GM23248 (cell line): ENCODE results near the gene CAMK2N1. TPM values are rescaled to one million over a fixed set of nuclear protein-coding genes. Genes with fewer than 3 reads are reported as not detected.
A peak's percentile ranks its signal among the peaks of the same experiment; 100 is the strongest.

Source experiments
- DNase-seq: peaks from one replicate; pipeline ENCODE4 v3.0.0-alpha.2; 2015
- H2AFZ ChIP-seq: fragments of 200-600 bp; sonication (generic); 2 replicates; pipeline ENCODE4 v1.6.1; 2016; ENCODE audit warnings: antibody characterized with exemption
- H3F3A ChIP-seq: fragments of 200-600 bp; sonication (generic); 2 replicates; pipeline ENCODE4 v1.6.1; 2016; ENCODE audit warnings: mild to moderate bottlenecking, antibody characterized with exemption, mixed run types; ENCODE audit not compliant: insufficient read depth
- H3K27ac ChIP-seq: fragments of 200-600 bp; sonication (generic); 2 replicates; pipeline ENCODE4 v1.5.1; 2016; ENCODE audit warnings: mild to moderate bottlenecking
- H3K27me3 ChIP-seq: fragments of 200-600 bp; sonication (generic); replicated peaks from 2 replicates; pipeline ENCODE4 v1.6.1; 2016; ENCODE audit warnings: mild to moderate bottlenecking; ENCODE audit not compliant: insufficient read depth
- H3K36me3 ChIP-seq: fragments of 200-600 bp; sonication (generic); 2 replicates; pipeline ENCODE4 v1.6.1; 2016; ENCODE audit warnings: low read depth, mild to moderate bottlenecking
- H3K4me1 ChIP-seq: fragments of 200-600 bp; sonication (generic); 2 replicates; pipeline ENCODE4 v1.6.1; 2016; ENCODE audit warnings: mild to moderate bottlenecking; ENCODE audit not compliant: insufficient read depth
- H3K4me2 ChIP-seq: fragments of 200-600 bp; sonication (generic); one replicate; pipeline ENCODE4 v1.6.1; 2016; ENCODE audit warnings: mild to moderate bottlenecking; ENCODE audit not compliant: unreplicated experiment
- H3K4me3 ChIP-seq: fragments of 200-600 bp; sonication (generic); 2 replicates; pipeline ENCODE4 v1.5.1; 2016; ENCODE audit warnings: mild to moderate bottlenecking
- H3K79me2 ChIP-seq: fragments of 200-600 bp; sonication (generic); 2 replicates; pipeline ENCODE4 v1.6.1; 2016; ENCODE audit warnings: mild to moderate bottlenecking; ENCODE audit not compliant: insufficient read depth
- H3K9ac ChIP-seq: fragments of 200-600 bp; sonication (generic); 2 replicates; pipeline ENCODE4 v1.6.1; 2016; ENCODE audit warnings: mild to moderate bottlenecking
- H3K9me2 ChIP-seq: fragments of 200-600 bp; sonication (generic); 2 replicates; pipeline ENCODE4 v1.6.1; 2016; ENCODE audit warnings: mixed run types, mild to moderate bottlenecking, moderate library complexity; ENCODE audit not compliant: insufficient read depth
- H3K9me3 ChIP-seq: fragments of 200-600 bp; sonication (generic); one replicate; pipeline ENCODE4 v1.6.1; 2017; ENCODE audit warnings: low read depth
- H4K20me1 ChIP-seq: fragments of 200-600 bp; sonication (generic); 2 replicates; pipeline ENCODE4 v1.6.0; 2016; ENCODE audit not compliant: insufficient read depth
- EZH2 ChIP-seq: fragments of 200-600 bp; sonication (generic); IDR thresholded peaks from 2 replicates; pipeline ENCODE4 v1.6.1; 2018; ENCODE audit warnings: antibody characterized with exemption, mild to moderate bottlenecking; ENCODE audit not compliant: insufficient read depth, poor library complexity, severe bottlenecking
- EZH2phosphoT487 ChIP-seq: fragments of 200-600 bp; sonication (generic); IDR thresholded peaks from 2 replicates; pipeline ENCODE4 v1.6.1; 2018; ENCODE audit warnings: antibody characterized with exemption, moderate library complexity, mild to moderate bottlenecking, low read depth; ENCODE audit not compliant: insufficient read depth
- WGBS, 2 experiments: methylation state at CpG; one replicate each; pipeline ENCODE4 v1.1.6; 2015 to 2017; ENCODE audit warnings: low lambda C conversion rate in 2 of 2, low coverage in 1 of 2; ENCODE audit errors: missing lambda C conversion rate in 2 of 2; 5-methylcytosine and 5-hydroxymethylcytosine counted together
- in situ Hi-C: fragments of 300-500 bp; cut with MboI; formaldehyde crosslinking; loops from 2 replicates; pipeline ENCODE4 v1.15.0; 2020
- polyA plus RNA-seq: library from polyadenylated mRNA; unstranded; fragments of >200 nt; fragmentation: Nextera tagmentation; extraction: Ambion mirVana; gene quantifications from 2 replicates; pipeline ENCODE4 v1.2.1, GENCODE V29; 2016
- total RNA-seq: library from RNA; depleted of rRNA; stranded (reverse); fragments of >200 nt; shearing (Covaris generic); gene quantifications from 2 replicates; pipeline ENCODE4 v1.2.3, GENCODE V29; 2014

Gene CAMK2N1
- total and polyA plus RNA-seq, 2 experiments from 2014 or later = 28.6 to 37.6 TPM

DNA sequence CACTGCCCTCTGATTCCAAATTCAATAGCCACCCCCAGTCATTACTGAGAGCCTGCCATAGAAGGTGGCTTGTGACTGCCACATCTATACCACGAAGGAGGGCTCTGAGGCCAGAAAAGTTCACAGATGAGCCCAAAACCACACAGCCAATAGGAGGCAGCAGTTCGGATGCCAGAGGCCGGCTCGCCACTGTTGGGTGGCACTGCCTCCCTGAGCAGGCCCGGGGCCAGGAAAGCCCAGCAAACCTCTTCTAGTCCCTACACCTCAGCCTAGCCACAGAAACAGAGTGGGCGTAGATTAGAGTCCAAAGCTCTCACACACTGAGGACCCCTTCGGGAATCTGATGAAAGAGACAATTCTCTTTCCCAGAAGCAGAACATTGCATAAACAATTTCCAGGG is 5.9 kb upstream of the CAMK2N1 start:
- peaks cover 27% of the 10 kb centered on the region for H3K4me1 ChIP-seq
- no peaks in the 10 kb centered on the region for H3K27me3 ChIP-seq
- H3F3A ChIP-seq = peaks cover 43% of the 10 kb centered on the region
- H3K36me3 ChIP-seq = no peaks in the 10 kb centered on the region
- in situ Hi-C loops = loop anchor here (5.0 kb wide), 2 partner anchors 115 to 280 kb away; no protein-coding TSS in a partner anchor
- no peaks in the 10 kb centered on the region for H3K9me2 ChIP-seq
- no peak for TF ChIP-seq EZH2
- no peak for TF ChIP-seq EZH2phosphoT487
- no peak overlapping the region for H3K4me2 ChIP-seq
- H2AFZ ChIP-seq = no peak overlapping the region
- no peak overlapping the region for H3K27ac ChIP-seq
- H4K20me1 ChIP-seq = no peaks in the 10 kb centered on the region
- 89 to 90% methylated on average over 7 of the region's 7 CpGs for WGBS, 2 experiments
- H3K9me3 ChIP-seq = no peaks in the 10 kb centered on the region
- DNase-seq = no peak
- no peak overlapping the region for H3K9ac ChIP-seq
- H3K4me3 ChIP-seq = no peak overlapping the region
- no peaks in the 10 kb centered on the region for H3K79me2 ChIP-seq

- no peak for DNase-seq
- H3K4me1 ChIP-seq = peaks cover 21% of the 10 kb centered on the region
- no peaks in the 10 kb centered on the region for H3K36me3 ChIP-seq
- no peak overlapping the region for H3K27ac ChIP-seq
- no peaks in the 10 kb centered on the region for H3K9me3 ChIP-seq
- H3K79me2 ChIP-seq = no peaks in the 10 kb centered on the region
- 92 to 96% methylated on average over 6 of the region's 6 CpGs for WGBS, 2 experiments
- no peak overlapping the region for H3K4me3 ChIP-seq
- in situ Hi-C loops = loop anchor here (5.0 kb wide), 2 partner anchors 114 to 279 kb away; no protein-coding TSS in a partner anchor
- no peaks in the 10 kb centered on the region for H3K9me2 ChIP-seq
- no peak overlapping the region for H3K4me2 ChIP-seq
- no peak overlapping the region for H2AFZ ChIP-seq
- H3F3A ChIP-seq = peaks cover 36% of the 10 kb centered on the region
- no peak for TF ChIP-seq EZH2phosphoT487
- no peaks in the 10 kb centered on the region for H3K27me3 ChIP-seq
- no peak overlapping the region for H3K9ac ChIP-seq
- H4K20me1 ChIP-seq = no peaks in the 10 kb centered on the region
Measured at GRCh38 chr1:20491178-20491577, 5.2 kb upstream of the CAMK2N1 start.

GRCh38 chr1:20487236-20487590 is 1.2 kb upstream of the CAMK2N1 start:
- TF ChIP-seq EZH2 = no peak
- no peak for TF ChIP-seq EZH2phosphoT487
- H3F3A ChIP-seq = peaks cover 14% of the 10 kb centered on the region
- H3K4me1 ChIP-seq = peaks cover 10% of the 10 kb centered on the region
- no peaks in the 10 kb centered on the region for H3K9me2 ChIP-seq
- H3K9me3 ChIP-seq = no peaks in the 10 kb centered on the region
- no peaks in the 10 kb centered on the region for H3K27me3 ChIP-seq
- no peak overlapping the region for H3K9ac ChIP-seq
- no peak overlapping the region for H3K4me3 ChIP-seq
- H3K4me2 ChIP-seq = no peak overlapping the region
- no peak overlapping the region for H2AFZ ChIP-seq
- no peaks in the 10 kb centered on the region for H3K36me3 ChIP-seq
- H3K79me2 ChIP-seq = peaks cover 24% of the 10 kb centered on the region
- in situ Hi-C loops = no loop called here
- no peaks in the 10 kb centered on the region for H4K20me1 ChIP-seq
- no peak overlapping the region for H3K27ac ChIP-seq
- DNase-seq = no peak
- 41 to 42% methylated on average over 4 of the region's 4 CpGs for WGBS, 2 experiments

GRCh38 chr1:20486457-20487235 is 636 bp upstream of the CAMK2N1 start:
- H3K4me2 ChIP-seq = peak overlapping the region; percentile 88
- TF ChIP-seq EZH2phosphoT487 = no peak
- TF ChIP-seq EZH2 = no peak
- peak overlapping the region; percentile 95 for H3K4me3 ChIP-seq
- peak overlapping the region; percentile 82 for H3K9ac ChIP-seq
- WGBS, 2 experiments = 9 to 24% methylated on average over 14 to 45 of the region's 51 CpGs
- H3F3A ChIP-seq = peaks cover 14% of the 10 kb centered on the region
- H3K4me1 ChIP-seq = peaks cover 14% of the 10 kb centered on the region
- H4K20me1 ChIP-seq = no peaks in the 10 kb centered on the region
- peaks cover 27% of the 10 kb centered on the region for H3K79me2 ChIP-seq
- H3K36me3 ChIP-seq = no peaks in the 10 kb centered on the region
- peak overlapping the region; percentile 91 for H2AFZ ChIP-seq
- H3K9me3 ChIP-seq = no peaks in the 10 kb centered on the region
- DNase-seq = peak; percentile 75
- H3K27ac ChIP-seq = peak overlapping the region; percentile 62; the same call in 1 of the 2 replicates
- in situ Hi-C loops = no loop called here
- H3K9me2 ChIP-seq = no peaks in the 10 kb centered on the region
- no peaks in the 10 kb centered on the region for H3K27me3 ChIP-seq
